ENCODE results near the gene CHCHD6.

CHCHD6 gene

GRCh38 chr3:126964261-126964660, 260.2 kb downstream of the CHCHD6 start:
- no peak for TF ChIP-seq FOXP2 (optimal IDR thresholded peaks at IDR 0.05; ENCODE audit: control extremely low read depth, extremely low read length, insufficient read depth)
- TF ChIP-seq EZH2 (IDR thresholded peaks at IDR 0.05), result no peak
- TF ChIP-seq POLR2AphosphoS5 (IDR thresholded peaks at IDR 0.05; ENCODE audit: borderline replicate concordance, low read depth, low read length), result no peak
- no peaks in the 10 kb centered on the region for H3K9me3 ChIP-seq (ENCODE audit: low read depth, low read length)
- H3K27ac ChIP-seq, result no peak overlapping the region
- H3K36me3 ChIP-seq (ENCODE audit: insufficient read depth, low read length), result no peaks in the 10 kb centered on the region
- no peak overlapping the region for H3K4me3 ChIP-seq
- H3K9ac ChIP-seq (ENCODE audit: insufficient read length), result no peak overlapping the region
- DNase-seq (ENCODE audit: low read depth, low spot score), result no peak

GRCh38 chr3:126964950-126965349, 260.9 kb downstream of the CHCHD6 start:
- TF ChIP-seq POLR2AphosphoS5 (IDR thresholded peaks at IDR 0.05; ENCODE audit: borderline replicate concordance, low read depth, low read length) (no peak), EZH2 (IDR thresholded peaks at IDR 0.05) (no peak), FOXP2 (optimal IDR thresholded peaks at IDR 0.05; ENCODE audit: control extremely low read depth, extremely low read length, insufficient read depth) (no peak)

GRCh38 chr3:126965526-126966080, 261.6 kb downstream of the CHCHD6 start:
- no peaks in the 10 kb centered on the region for H3K36me3 ChIP-seq (ENCODE audit: insufficient read depth, low read length)
- H3K9ac ChIP-seq (ENCODE audit: insufficient read length), result no peak overlapping the region
- DNase-seq (ENCODE audit: low read depth, low spot score), result no peak
- no peaks in the 10 kb centered on the region for H3K9me3 ChIP-seq (ENCODE audit: low read depth, low read length)
- TF ChIP-seq POLR2AphosphoS5 (IDR thresholded peaks at IDR 0.05; ENCODE audit: borderline replicate concordance, low read depth, low read length), result no peak
- TF ChIP-seq EZH2 (IDR thresholded peaks at IDR 0.05), result no peak
- no peak for TF ChIP-seq FOXP2 (optimal IDR thresholded peaks at IDR 0.05; ENCODE audit: control extremely low read depth, extremely low read length, insufficient read depth)
- H3K27ac ChIP-seq, result no peak overlapping the region
- no peak overlapping the region for H3K4me3 ChIP-seq

More at GRCh38 chr3:126964950-126965349, 260.9 kb downstream of the CHCHD6 start:
- Histone ChIP-seq H3K4me3 (no peak overlapping the region), H3K9me3 (ENCODE audit: low read depth, low read length) (no peaks in the 10 kb centered on the region), H3K9ac (ENCODE audit: insufficient read length) (no peak overlapping the region), H3K27ac (no peak overlapping the region), H3K36me3 (ENCODE audit: insufficient read depth, low read length) (no peaks in the 10 kb centered on the region)
- no peak for DNase-seq (ENCODE audit: low read depth, low spot score)

GRCh38 chr3:126967386-126967785, 263.3 kb downstream of the CHCHD6 start:
- Histone ChIP-seq H3K9me3 (ENCODE audit: low read depth, low read length) (no peaks in the 10 kb centered on the region), H3K9ac (ENCODE audit: insufficient read length) (no peak overlapping the region), H3K4me3 (no peak overlapping the region), H3K36me3 (ENCODE audit: insufficient read depth, low read length) (no peaks in the 10 kb centered on the region), H3K27ac (no peak overlapping the region)
- no peak for DNase-seq (ENCODE audit: low read depth, low spot score)
- TF ChIP-seq EZH2 (IDR thresholded peaks at IDR 0.05) (no peak), POLR2AphosphoS5 (IDR thresholded peaks at IDR 0.05; ENCODE audit: borderline replicate concordance, low read depth, low read length) (no peak), FOXP2 (optimal IDR thresholded peaks at IDR 0.05; ENCODE audit: control extremely low read depth, extremely low read length, insufficient read depth) (no peak)

- H3K27ac ChIP-seq, result no peak overlapping the region
- no peaks in the 10 kb centered on the region for H3K9me3 ChIP-seq (ENCODE audit: low read depth, low read length)
- no peak for DNase-seq (ENCODE audit: low read depth, low spot score)
- H3K36me3 ChIP-seq (ENCODE audit: insufficient read depth, low read length), result no peaks in the 10 kb centered on the region
- no peak overlapping the region for H3K4me3 ChIP-seq
- H3K9ac ChIP-seq (ENCODE audit: insufficient read length), result no peak overlapping the region
- no peak for TF ChIP-seq EZH2 (IDR thresholded peaks at IDR 0.05)
- TF ChIP-seq POLR2AphosphoS5 (IDR thresholded peaks at IDR 0.05; ENCODE audit: borderline replicate concordance, low read depth, low read length), result no peak
- no peak for TF ChIP-seq FOXP2 (optimal IDR thresholded peaks at IDR 0.05; ENCODE audit: control extremely low read depth, extremely low read length, insufficient read depth)
These were observed 264.7 kb downstream of the CHCHD6 start for GRCh38 chr3:126968391-126969390.

GRCh38 chr3:126969586-126969985, 265.5 kb downstream of the CHCHD6 start:
- Histone ChIP-seq H3K36me3 (ENCODE audit: insufficient read depth, low read length) (no peaks in the 10 kb centered on the region), H3K27ac (no peak overlapping the region), H3K4me3 (no peak overlapping the region), H3K9me3 (ENCODE audit: low read depth, low read length) (peaks cover 5% of the 10 kb centered on the region; the same call in 1 of the 2 replicates), H3K9ac (ENCODE audit: insufficient read length) (no peak overlapping the region)
- no peak for DNase-seq (ENCODE audit: low read depth, low spot score)
- TF ChIP-seq EZH2 (IDR thresholded peaks at IDR 0.05) (no peak), POLR2AphosphoS5 (IDR thresholded peaks at IDR 0.05; ENCODE audit: borderline replicate concordance, low read depth, low read length) (no peak), FOXP2 (optimal IDR thresholded peaks at IDR 0.05; ENCODE audit: control extremely low read depth, extremely low read length, insufficient read depth) (no peak)

- Histone ChIP-seq H3K9me3 (ENCODE audit: low read depth, low read length) (peaks cover 8% of the 10 kb centered on the region; the same call in 1 of the 2 replicates), H3K27ac (no peak overlapping the region), H3K4me3 (no peak overlapping the region), H3K9ac (ENCODE audit: insufficient read length) (no peak overlapping the region), H3K36me3 (ENCODE audit: insufficient read depth, low read length) (no peaks in the 10 kb centered on the region)
- TF ChIP-seq EZH2 (IDR thresholded peaks at IDR 0.05), result no peak
- TF ChIP-seq POLR2AphosphoS5 (IDR thresholded peaks at IDR 0.05; ENCODE audit: borderline replicate concordance, low read depth, low read length), result no peak
- TF ChIP-seq FOXP2 (optimal IDR thresholded peaks at IDR 0.05; ENCODE audit: control extremely low read depth, extremely low read length, insufficient read depth), result no peak
- DNase-seq (ENCODE audit: low read depth, low spot score), result no peak
These were observed 266.1 kb downstream of the CHCHD6 start for GRCh38 chr3:126970101-126970500.

- DNase-seq (ENCODE audit: low read depth, low spot score), result no peak
- TF ChIP-seq FOXP2 (optimal IDR thresholded peaks at IDR 0.05; ENCODE audit: control extremely low read depth, extremely low read length, insufficient read depth) (no peak), POLR2AphosphoS5 (IDR thresholded peaks at IDR 0.05; ENCODE audit: borderline replicate concordance, low read depth, low read length) (no peak), EZH2 (IDR thresholded peaks at IDR 0.05) (no peak)
- Histone ChIP-seq H3K27ac (no peak overlapping the region), H3K4me3 (no peak overlapping the region), H3K9ac (ENCODE audit: insufficient read length) (no peak overlapping the region), H3K9me3 (ENCODE audit: low read depth, low read length) (peaks cover 8% of the 10 kb centered on the region; the same call in 1 of the 2 replicates), H3K36me3 (ENCODE audit: insufficient read depth, low read length) (no peaks in the 10 kb centered on the region)
These were observed 266.9 kb downstream of the CHCHD6 start for GRCh38 chr3:126970921-126971320.

Data from SK-N-MC (cell line).